ENCODE measurements around the gene CTAG1B.
A peak's percentile ranks its signal among the peaks of the same experiment; 100 is the strongest.
"Not testable (repeated sequence)": the region's sequence is repeated elsewhere in the genome, so short reads cannot be mapped to it uniquely, and the experiment has no call there.

CTAG1B gene

DNA sequence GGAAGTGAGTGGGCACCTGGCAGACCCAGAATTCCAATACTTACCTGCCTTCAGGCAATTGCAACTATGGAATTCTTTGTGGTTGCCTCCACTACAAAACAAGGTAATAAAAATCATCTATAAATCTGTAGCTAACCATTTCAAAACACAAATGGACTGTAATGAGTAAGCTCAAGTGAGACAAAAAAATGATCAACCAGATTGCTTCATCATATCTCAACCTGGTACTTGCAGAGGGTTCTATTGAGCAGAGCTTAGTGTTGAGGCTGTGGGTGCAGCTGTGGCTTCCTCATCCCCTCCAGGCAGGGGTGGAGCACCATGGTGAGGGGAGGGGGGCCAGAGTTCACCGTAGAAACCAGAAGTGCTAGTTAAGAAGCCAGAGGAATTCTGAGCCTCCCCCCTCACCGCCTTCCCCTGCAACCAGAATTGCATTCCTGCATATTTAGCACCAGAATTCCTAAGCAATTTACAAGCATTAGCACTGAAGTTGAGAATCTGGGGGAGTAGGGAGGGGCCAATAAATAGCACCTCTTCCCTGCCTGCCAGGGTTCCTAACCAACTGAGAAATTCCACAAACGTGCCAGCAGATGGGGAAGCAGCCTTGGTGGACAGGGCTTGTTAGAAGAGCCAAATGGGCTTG is 22.7 kb downstream of the CTAG1B start:
- in situ Hi-C loops (cut with HindIII; ENCODE audit: low pct_ligation_motif_present, low pct_unique_long_range_greater_than_20kb, low sequenced_read_pairs) = no loop called here
- peak; percentile 54 for DNase-seq

DNA sequence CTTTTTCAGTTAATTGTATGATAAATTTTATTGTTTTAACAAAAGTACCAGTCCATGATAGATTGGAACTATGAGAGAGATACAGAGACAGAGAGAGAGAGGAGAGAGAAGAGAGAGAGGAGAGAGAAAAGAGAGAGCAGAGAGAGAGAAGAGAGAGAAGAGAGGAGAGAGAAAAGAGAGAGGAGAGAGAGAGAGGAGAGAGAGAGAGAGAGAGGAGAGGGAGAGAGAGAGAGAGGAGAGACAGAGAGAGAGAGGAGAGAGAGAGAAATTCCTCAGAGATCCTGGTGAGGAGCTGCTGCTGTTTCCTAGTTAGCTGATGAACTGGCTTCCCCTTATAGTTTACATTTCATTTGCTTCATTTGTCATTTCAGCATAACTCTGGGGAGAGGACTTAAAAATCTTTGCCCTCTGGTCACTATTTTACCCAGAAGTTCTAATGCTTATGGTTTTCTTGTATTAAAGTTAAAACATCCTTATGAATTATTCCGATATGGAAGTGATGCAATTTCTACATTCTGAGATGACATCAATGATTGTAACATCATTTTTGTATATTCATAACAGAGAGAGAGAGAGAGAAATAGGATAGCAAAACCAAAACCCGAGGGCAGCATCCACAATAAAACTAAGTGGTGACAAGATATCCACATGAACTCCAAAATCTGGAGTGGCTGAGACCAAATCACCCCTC is 23.4 kb downstream of the CTAG1B start:
- in situ Hi-C loops (cut with HindIII; ENCODE audit: low pct_ligation_motif_present, low pct_unique_long_range_greater_than_20kb, low sequenced_read_pairs) = no loop called here
- no peak for DNase-seq

DNA sequence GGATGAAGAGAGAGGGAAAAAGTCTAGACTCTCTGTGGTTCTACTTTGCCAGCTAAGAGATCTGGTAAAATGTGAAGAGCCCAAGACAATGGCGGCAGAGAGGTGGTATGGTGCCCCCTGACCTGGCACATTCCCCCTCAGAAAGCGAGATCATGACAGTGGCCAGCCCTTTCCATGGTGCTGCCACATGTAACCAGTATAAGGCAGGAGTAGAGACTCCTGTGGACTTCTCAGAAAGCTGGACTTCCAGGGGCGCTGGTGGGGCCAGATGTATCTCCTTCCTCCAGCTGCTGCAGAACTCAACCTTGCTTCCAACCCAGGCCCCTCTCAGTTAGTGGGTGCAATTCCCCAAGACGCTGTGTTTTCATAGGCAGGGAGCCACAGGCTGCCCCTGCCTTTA is 24.6 kb downstream of the CTAG1B start:
- no peak for DNase-seq
- in situ Hi-C loops (cut with HindIII; ENCODE audit: low pct_ligation_motif_present, low pct_unique_long_range_greater_than_20kb, low sequenced_read_pairs) = no loop called here

DNA sequence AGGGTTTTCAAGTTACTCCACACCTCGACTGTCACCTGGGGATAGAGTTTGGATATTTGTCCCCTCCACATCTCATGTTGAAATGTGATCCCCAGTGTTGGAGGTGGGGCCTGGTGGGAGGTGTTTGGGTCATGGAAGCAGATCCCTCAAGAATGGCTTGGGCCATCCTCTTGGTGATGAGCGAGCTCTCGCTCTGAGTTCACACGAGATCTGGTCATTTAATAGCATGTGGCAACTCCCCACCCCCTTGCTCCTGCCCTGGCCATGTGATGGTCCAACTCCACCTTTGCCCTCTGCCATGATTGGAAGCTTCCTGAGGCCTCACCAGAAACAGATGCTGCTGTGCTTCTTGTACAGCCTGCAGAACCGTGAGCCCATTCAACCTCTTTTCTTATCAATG is 25.9 kb downstream of the CTAG1B start:
- in situ Hi-C loops (cut with HindIII; ENCODE audit: low pct_ligation_motif_present, low pct_unique_long_range_greater_than_20kb, low sequenced_read_pairs) = no loop called here
- DNase-seq = no peak

DNA sequence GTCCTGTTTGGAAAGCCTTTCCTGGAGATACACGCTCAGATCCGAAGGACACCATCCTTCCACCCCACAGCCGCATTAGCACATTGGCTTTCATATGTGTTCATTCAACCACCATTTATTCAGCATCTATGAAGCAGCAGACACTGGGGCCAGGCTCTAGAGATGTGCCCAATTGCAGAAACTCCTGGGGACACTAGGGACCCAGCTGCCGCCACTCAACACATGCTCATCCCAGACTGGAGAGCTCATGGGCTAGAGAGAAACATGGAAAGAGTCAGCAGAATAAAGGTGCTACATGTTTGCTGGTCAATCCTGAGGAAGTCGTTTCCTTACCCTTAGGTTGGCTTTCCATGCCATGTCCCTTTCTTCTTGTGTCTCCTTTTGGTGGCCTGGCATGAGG is 26.6 kb downstream of the CTAG1B start:
- no peak for DNase-seq
- in situ Hi-C loops (cut with HindIII; ENCODE audit: low pct_ligation_motif_present, low pct_unique_long_range_greater_than_20kb, low sequenced_read_pairs) = no loop called here

DNA sequence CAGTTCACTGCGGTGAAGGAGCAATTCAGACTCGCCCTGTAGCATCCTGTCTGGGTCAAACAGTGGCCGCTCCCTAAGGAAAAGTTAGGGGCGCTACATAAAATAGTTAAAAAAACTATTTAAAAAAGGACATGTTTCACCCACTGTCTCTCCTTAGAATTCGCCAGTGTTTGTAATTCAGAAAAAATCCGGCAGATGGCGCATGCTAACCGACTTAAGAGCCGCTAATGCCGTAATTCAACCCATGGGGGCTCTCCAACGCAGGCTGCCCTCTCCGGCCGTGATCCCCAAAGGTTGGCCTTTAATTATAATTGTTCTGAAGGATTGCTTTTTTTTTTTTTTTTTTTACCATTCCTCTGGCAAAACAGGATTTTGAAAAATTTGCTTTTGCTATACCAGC is 28.7 kb downstream of the CTAG1B start:
- in situ Hi-C loops (cut with HindIII; ENCODE audit: low pct_ligation_motif_present, low pct_unique_long_range_greater_than_20kb, low sequenced_read_pairs); DNase-seq: not testable (repeated sequence)

DNA sequence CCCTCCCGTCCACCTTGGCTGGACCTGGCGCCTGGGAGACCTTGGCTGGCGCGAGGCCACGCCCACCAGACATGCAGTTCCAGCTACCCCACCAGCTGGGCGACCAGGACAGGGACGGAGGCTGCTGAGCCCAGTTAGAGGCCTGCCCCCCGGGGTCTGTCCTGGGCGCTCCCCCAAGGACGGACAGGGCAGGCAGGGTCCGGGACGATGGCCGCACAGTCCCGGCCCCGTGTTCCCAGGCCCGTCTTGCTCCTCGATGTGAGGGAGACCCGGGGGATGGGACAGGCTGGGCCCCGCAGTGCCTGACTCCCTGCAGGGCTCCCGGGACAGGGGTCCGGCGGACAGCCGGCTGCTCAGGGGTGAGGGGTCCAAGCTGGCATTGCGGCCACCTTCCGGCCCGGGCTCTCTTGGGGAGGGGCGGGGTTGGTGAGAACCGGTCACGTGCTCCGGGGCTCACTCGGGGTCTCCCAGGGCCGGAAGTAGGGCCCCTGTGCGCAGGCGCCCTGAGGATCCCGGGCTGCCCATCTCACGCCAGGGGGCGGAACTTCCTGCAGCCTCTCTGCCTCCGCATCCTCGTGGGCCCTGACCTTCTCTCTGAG is 34.4 kb downstream of the CTAG1B start, which contains the start of gene CTAG1A:
CTAG1A (plus strand) TSS at position 549 of the 599 bp plus-strand sequence. CDS start 74 bp downstream, outside the sequence.
- DNase-seq; in situ Hi-C loops (cut with HindIII; ENCODE audit: low pct_ligation_motif_present, low pct_unique_long_range_greater_than_20kb, low sequenced_read_pairs): not testable (repeated sequence)

DNA sequence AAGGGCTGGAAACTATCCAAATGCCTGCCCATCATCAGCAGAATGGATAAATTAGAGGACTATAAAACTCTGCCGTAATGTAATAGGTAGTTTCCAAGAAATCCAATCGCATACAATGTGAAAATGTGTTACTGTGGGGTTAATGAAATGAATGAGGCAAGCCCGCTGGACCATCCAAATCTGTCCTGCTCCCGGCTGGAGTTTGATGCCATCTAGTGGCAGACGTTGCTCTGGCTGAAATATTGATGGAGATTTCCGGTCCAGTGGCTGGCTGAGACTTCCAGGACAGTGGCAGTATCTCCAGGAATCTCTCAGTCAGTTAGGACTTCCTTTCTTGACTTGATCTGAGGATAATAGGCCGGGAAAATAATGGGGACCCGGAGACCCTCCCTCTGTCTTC is 36.1 kb downstream of the CTAG1B start:
- in situ Hi-C loops (cut with HindIII; ENCODE audit: low pct_ligation_motif_present, low pct_unique_long_range_greater_than_20kb, low sequenced_read_pairs) = not testable (repeated sequence)

DNA sequence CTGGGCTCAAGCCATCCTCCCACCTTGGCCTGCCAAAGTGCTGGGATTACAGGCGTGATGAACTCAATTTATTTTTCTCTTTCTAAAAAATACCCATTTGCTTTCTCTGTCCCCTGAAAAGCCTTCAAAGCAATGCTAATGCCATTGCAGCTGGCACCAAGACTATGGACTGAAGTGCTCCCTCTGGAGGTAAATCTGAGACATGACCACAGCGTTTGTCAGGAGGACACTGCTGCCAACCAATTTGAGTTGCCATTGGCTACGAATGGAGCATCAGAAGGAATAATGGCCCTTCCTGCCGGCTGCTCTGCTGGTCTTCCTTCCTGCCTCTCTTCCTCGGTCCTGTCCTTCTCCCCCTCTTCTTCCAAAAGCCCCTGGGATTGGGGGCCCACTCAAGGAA is 44.0 kb downstream of the CTAG1B start:
- in situ Hi-C loops (cut with HindIII; ENCODE audit: low pct_ligation_motif_present, low pct_unique_long_range_greater_than_20kb, low sequenced_read_pairs) = not testable (repeated sequence)

More for the DNA sequence above, 36.1 kb downstream of the CTAG1B start:
- DNase-seq = not testable (repeated sequence)

DNA sequence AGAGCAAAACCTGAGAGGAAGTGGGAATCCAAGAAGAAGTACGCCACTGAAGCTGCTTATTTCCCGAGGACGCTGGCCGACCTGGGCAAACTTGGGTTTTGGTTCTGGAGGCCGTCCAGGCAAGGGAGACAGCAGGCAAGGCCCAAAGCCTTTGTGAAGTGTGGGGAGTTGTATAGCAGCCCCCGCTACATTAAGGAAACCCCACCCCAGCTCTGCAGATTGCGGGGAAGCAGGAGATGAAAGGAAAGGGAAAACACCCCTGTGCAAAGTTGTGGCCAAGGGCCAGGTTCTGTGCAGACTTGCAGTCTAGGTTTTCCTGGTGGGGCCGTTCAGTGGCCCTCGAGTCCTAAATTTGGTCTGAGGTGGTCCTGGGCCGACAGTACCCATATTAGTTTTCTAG is 46.0 kb downstream of the CTAG1B start:
- DNase-seq; in situ Hi-C loops (cut with HindIII; ENCODE audit: low pct_ligation_motif_present, low pct_unique_long_range_greater_than_20kb, low sequenced_read_pairs): not testable (repeated sequence)

More for the DNA sequence above, 44.0 kb downstream of the CTAG1B start:
- DNase-seq = not testable (repeated sequence)

DNA sequence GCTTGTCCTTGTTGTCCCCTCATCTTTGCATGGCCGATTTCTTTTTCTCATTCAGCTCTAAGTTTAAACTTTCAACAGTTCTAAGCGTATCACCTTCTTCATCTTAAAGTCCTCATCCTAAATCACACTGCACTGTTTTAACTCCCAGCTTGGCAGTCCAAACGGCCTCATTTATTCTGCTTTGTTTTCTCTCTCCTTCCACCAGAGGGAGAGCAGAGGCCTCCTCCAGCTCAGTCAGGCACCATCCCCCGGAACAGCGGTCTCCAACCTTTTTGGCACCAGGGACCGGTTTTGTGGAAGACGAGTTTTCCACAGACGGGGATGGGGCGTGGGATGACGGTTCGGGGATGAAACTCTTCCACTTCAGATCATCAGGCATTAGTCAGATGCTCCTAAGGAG is 48.7 kb downstream of the CTAG1B start:
- in situ Hi-C loops (cut with HindIII; ENCODE audit: low pct_ligation_motif_present, low pct_unique_long_range_greater_than_20kb, low sequenced_read_pairs); DNase-seq: not testable (repeated sequence)
